SK-N-SH treated with all-trans-retinoic acid at 6 μM for 48 hours (cell line): ENCODE measurements around the gene SORCS2.

Source experiments
- BACH2 ChIP-seq: fragments of 250-450 bp; sonication (Bioruptor Pico); IDR thresholded peaks from 2 replicates; pipeline ENCODE4 v1.9.0; 2021; ENCODE audit warnings: mild to moderate bottlenecking, borderline replicate concordance
- CREB5 ChIP-seq: fragments of 250-450 bp; sonication (Bioruptor Pico); IDR thresholded peaks from 2 replicates; pipeline ENCODE4 v1.5.1; 2020; ENCODE audit warnings: low read depth, mild to moderate bottlenecking, moderate library complexity
- CSDC2 ChIP-seq: fragments of 250-450 bp; sonication (Bioruptor Pico); IDR thresholded peaks from 2 replicates; pipeline ENCODE4 v1.5.0; 2020; ENCODE audit warnings: mild to moderate bottlenecking, moderate library complexity
- PATZ1 ChIP-seq: fragments of 250-450 bp; sonication (Bioruptor Pico); IDR thresholded peaks from 2 replicates; pipeline ENCODE4 v1.8.0; 2020; ENCODE audit warnings: mild to moderate bottlenecking, moderate library complexity, borderline replicate concordance
- RARB ChIP-seq: fragments of 250-450 bp; sonication (Bioruptor Pico); IDR thresholded peaks from 2 replicates; pipeline ENCODE4 v1.8.0; 2021; ENCODE audit warnings: mild to moderate bottlenecking, moderate library complexity
- TCF4 ChIP-seq: fragments of 250-450 bp; sonication (Bioruptor Pico); IDR thresholded peaks from 2 replicates; pipeline ENCODE4 v1.8.0; 2021; ENCODE audit warnings: mild to moderate bottlenecking, moderate library complexity, borderline replicate concordance
- TOX ChIP-seq: fragments of 250-450 bp; sonication (Bioruptor Pico); IDR thresholded peaks from 2 replicates; pipeline ENCODE4 v1.8.0; 2021; ENCODE audit warnings: mild to moderate bottlenecking, moderate library complexity, borderline replicate concordance
- ZNF565 ChIP-seq: fragments of 450-650 bp; formaldehyde crosslinking; conservative IDR thresholded peaks from 2 replicates; pipeline ENCODE4 v1.5.0; 2020; ENCODE audit warnings: low read depth, mild to moderate bottlenecking, moderate library complexity
- ZNF70 ChIP-seq: fragments of 450-650 bp; formaldehyde crosslinking; IDR thresholded peaks from 2 replicates; pipeline ENCODE4 v1.5.0; 2020; ENCODE audit warnings: mild to moderate bottlenecking, moderate library complexity
- ZNF8 ChIP-seq: fragments of 450-650 bp; formaldehyde crosslinking; IDR thresholded peaks from 2 replicates; pipeline ENCODE4 v1.5.0; 2020; ENCODE audit warnings: mild to moderate bottlenecking, moderate library complexity

- no peak for TF ChIP-seq PATZ1 (CRISPR knock-in tag)
- no peak for TF ChIP-seq TOX (CRISPR knock-in tag)
- no peak for TF ChIP-seq ZNF565 (CRISPR knock-in tag)
- no peak for TF ChIP-seq TCF4 (CRISPR knock-in tag)
- TF ChIP-seq CREB5, result no peak
- TF ChIP-seq BACH2 (CRISPR knock-in tag), result no peak
- TF ChIP-seq ZNF70 (CRISPR knock-in tag), result no peak
- no peak for TF ChIP-seq CSDC2 (CRISPR knock-in tag)
- no peak for TF ChIP-seq ZNF8 (CRISPR knock-in tag)
- no peak for TF ChIP-seq RARB
These were observed 114.6 kb downstream of the SORCS2 start for GRCh38 chr4:7306986-7307385.
